Measurements from ENCODE around the gene SLC30A10. TPM values are rescaled to one million over a fixed set of nuclear protein-coding genes. Genes with fewer than 3 reads are reported as not detected.

Gene SLC30A10
- polyA plus RNA-seq, 1 donor from 2014 or later = 5.3 TPM

DNA sequence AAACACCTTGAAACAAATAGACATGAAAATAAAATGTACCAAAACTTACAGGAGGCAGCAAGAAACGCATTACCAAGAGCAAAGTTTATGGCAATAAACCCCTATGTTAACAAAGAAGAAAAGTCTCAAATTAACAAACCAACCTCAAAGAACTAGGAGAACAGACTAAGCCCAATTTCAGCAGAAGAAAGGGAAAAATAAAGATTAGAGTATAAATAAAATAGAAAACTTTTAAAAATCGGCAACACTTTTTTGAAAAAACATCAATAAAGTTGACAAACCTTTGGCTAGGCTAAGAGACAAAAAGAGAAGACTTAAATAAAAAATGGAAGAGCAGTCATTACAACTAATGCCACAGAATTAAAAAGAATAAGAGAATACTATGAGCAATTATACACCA lies 42.7 kb downstream of the SLC30A10 start:
- H3K9me2 ChIP-seq (ENCODE audit: insufficient read depth, low read length) = no peaks in the 10 kb centered on the region

DNA sequence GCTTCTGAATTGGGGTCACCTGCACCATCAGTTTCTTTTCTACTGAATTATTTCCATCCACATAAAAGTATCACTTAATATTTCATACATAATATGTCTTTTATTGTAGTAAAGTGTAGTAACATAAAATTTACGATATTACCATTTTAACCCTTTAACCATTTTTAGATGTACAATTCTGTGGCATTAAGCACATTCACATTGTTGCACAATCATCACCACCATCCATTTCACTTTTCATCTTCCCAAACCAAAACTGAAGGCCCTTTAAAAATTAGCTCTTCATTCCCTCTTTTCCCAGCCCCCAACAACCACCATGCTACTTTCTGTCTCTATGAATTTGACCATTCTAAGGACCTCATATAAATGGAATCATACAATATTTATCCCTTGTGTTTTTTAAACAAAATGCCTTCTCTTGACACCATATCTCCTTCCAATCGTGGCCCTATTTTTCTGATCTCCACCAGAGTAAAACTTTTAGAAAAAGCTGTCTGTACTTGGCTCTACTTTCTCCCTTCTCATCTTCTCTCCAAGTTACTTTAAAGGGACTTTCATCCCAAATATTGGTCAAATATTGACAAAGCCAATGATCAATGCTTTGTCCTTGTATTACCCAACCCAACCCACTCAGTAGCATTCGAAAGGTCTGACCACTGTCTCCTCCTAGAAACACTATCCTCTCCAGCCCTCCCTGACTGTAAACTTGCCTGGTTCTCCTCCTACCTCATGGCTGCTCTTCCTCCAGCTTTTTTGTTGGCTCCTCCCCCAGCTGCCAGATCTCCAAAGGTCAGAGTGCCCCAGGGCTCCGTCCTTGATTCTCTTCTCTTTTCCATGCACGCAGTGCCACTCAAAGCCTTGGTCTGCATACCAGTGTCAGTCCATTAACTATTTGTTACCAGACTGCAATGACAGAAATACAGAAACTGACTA lies 44.7 kb downstream of the SLC30A10 start:
- Histone ChIP-seq H2AFZ (ENCODE audit: low read depth, low read length) (no peak overlapping the region), H3K4me2 (ENCODE audit: low read length) (no peak overlapping the region), H4K20me1 (ENCODE audit: insufficient read depth) (no peaks in the 10 kb centered on the region), H3K36me3 (ENCODE audit: insufficient read depth, low read length) (no peaks in the 10 kb centered on the region), H3F3A (ENCODE audit: insufficient read depth, low read length, poor library complexity, severe bottlenecking) (no peaks in the 10 kb centered on the region), H3K9ac (ENCODE audit: low read length) (no peak overlapping the region), H3K9me3 (ENCODE audit: low read length) (no peaks in the 10 kb centered on the region), H3K27ac (ENCODE audit: low read length) (no peak overlapping the region), H3K9me2 (ENCODE audit: insufficient read depth, low read length) (no peaks in the 10 kb centered on the region), H3K79me2 (replicated peaks; ENCODE audit: insufficient read depth, low read length) (no peaks in the 10 kb centered on the region), H3K27me3 (ENCODE audit: insufficient read depth, low read depth, low read length) (no peaks in the 10 kb centered on the region), H3K4me3 (ENCODE audit: low read length) (no peak overlapping the region)
- no peak for TF ChIP-seq SMC3 (conservative IDR thresholded peaks at IDR 0.05; ENCODE audit: poor library complexity)
- no peak for TF ChIP-seq MXI1 (conservative IDR thresholded peaks at IDR 0.05; ENCODE audit: poor library complexity, severe bottlenecking)
- no peak for TF ChIP-seq EZH2 (IDR thresholded peaks at IDR 0.05; ENCODE audit: borderline replicate concordance, insufficient read depth, low read length, poor library complexity, severe bottlenecking)
- TF ChIP-seq POLR2AphosphoS5 (IDR thresholded peaks at IDR 0.05) = no peak
- TF ChIP-seq RAD21 (conservative IDR thresholded peaks at IDR 0.05) = no peak
- TF ChIP-seq TAF1 (IDR thresholded peaks at IDR 0.05; ENCODE audit: low read depth) = no peak
- TF ChIP-seq, protein P1, sequence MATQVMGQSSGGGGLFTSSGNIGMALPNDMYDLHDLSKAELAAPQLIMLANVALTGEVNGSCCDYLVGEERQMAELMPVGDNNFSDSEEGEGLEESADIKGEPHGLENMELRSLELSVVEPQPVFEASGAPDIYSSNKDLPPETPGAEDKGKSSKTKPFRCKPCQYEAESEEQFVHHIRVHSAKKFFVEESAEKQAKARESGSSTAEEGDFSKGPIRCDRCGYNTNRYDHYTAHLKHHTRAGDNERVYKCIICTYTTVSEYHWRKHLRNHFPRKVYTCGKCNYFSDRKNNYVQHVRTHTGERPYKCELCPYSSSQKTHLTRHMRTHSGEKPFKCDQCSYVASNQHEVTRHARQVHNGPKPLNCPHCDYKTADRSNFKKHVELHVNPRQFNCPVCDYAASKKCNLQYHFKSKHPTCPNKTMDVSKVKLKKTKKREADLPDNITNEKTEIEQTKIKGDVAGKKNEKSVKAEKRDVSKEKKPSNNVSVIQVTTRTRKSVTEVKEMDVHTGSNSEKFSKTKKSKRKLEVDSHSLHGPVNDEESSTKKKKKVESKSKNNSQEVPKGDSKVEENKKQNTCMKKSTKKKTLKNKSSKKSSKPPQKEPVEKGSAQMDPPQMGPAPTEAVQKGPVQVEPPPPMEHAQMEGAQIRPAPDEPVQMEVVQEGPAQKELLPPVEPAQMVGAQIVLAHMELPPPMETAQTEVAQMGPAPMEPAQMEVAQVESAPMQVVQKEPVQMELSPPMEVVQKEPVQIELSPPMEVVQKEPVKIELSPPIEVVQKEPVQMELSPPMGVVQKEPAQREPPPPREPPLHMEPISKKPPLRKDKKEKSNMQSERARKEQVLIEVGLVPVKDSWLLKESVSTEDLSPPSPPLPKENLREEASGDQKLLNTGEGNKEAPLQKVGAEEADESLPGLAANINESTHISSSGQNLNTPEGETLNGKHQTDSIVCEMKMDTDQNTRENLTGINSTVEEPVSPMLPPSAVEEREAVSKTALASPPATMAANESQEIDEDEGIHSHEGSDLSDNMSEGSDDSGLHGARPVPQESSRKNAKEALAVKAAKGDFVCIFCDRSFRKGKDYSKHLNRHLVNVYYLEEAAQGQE (IDR thresholded peaks at IDR 0.05; ENCODE audit: borderline replicate concordance) = no peak
- TF ChIP-seq, protein P2, sequence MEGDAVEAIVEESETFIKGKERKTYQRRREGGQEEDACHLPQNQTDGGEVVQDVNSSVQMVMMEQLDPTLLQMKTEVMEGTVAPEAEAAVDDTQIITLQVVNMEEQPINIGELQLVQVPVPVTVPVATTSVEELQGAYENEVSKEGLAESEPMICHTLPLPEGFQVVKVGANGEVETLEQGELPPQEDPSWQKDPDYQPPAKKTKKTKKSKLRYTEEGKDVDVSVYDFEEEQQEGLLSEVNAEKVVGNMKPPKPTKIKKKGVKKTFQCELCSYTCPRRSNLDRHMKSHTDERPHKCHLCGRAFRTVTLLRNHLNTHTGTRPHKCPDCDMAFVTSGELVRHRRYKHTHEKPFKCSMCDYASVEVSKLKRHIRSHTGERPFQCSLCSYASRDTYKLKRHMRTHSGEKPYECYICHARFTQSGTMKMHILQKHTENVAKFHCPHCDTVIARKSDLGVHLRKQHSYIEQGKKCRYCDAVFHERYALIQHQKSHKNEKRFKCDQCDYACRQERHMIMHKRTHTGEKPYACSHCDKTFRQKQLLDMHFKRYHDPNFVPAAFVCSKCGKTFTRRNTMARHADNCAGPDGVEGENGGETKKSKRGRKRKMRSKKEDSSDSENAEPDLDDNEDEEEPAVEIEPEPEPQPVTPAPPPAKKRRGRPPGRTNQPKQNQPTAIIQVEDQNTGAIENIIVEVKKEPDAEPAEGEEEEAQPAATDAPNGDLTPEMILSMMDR (IDR thresholded peaks at IDR 0.05; ENCODE audit: poor library complexity, severe bottlenecking) = no peak

More for the DNA sequence above, 42.7 kb downstream of the SLC30A10 start:
- Histone ChIP-seq H3K9me3 (ENCODE audit: low read length) (no peaks in the 10 kb centered on the region), H3K4me2 (ENCODE audit: low read length) (no peak overlapping the region), H3K27ac (ENCODE audit: low read length) (no peak overlapping the region), H3K4me3 (ENCODE audit: low read length) (no peak overlapping the region), H3F3A (ENCODE audit: insufficient read depth, low read length, poor library complexity, severe bottlenecking) (no peaks in the 10 kb centered on the region), H4K20me1 (ENCODE audit: insufficient read depth) (no peaks in the 10 kb centered on the region), H2AFZ (ENCODE audit: low read depth, low read length) (no peak overlapping the region), H3K9ac (ENCODE audit: low read length) (no peak overlapping the region), H3K36me3 (ENCODE audit: insufficient read depth, low read length) (no peaks in the 10 kb centered on the region), H3K79me2 (replicated peaks; ENCODE audit: insufficient read depth, low read length) (no peaks in the 10 kb centered on the region), H3K27me3 (ENCODE audit: insufficient read depth, low read depth, low read length) (no peaks in the 10 kb centered on the region)
- TF ChIP-seq EP300 (conservative IDR thresholded peaks at IDR 0.05; ENCODE audit: poor library complexity, severe bottlenecking) (no peak), SMC3 (conservative IDR thresholded peaks at IDR 0.05; ENCODE audit: poor library complexity) (no peak), RAD21 (conservative IDR thresholded peaks at IDR 0.05) (no peak), MXI1 (conservative IDR thresholded peaks at IDR 0.05; ENCODE audit: poor library complexity, severe bottlenecking) (no peak), EZH2 (IDR thresholded peaks at IDR 0.05; ENCODE audit: borderline replicate concordance, insufficient read depth, low read length, poor library complexity, severe bottlenecking) (no peak), TAF1 (IDR thresholded peaks at IDR 0.05; ENCODE audit: low read depth) (no peak), POLR2AphosphoS5 (IDR thresholded peaks at IDR 0.05) (no peak)
- TF ChIP-seq, protein P1 (IDR thresholded peaks at IDR 0.05; ENCODE audit: borderline replicate concordance) = no peak
- TF ChIP-seq, protein P2 (IDR thresholded peaks at IDR 0.05; ENCODE audit: poor library complexity, severe bottlenecking) = no peak

Data from neural cell (in vitro differentiated cells).